Iris pigment epithelial cell (primary cell): ENCODE measurements around the gene GALNT5.
A peak's percentile ranks its signal among the peaks of the same experiment; 100 is the strongest.
"Not testable (repeated sequence)": the region's sequence is repeated elsewhere in the genome, so short reads cannot be mapped to it uniquely, and the experiment has no call there.

Source experiments
- DNase-seq: peaks from one replicate; pipeline ENCODE4 v3.0.0-alpha.2; 2011; ENCODE audit warnings: low read depth

Gene GALNT5

GRCh38 chr2:157327200-157327599, 69.7 kb downstream of the GALNT5 start:
- no peak for DNase-seq

GRCh38 chr2:157327621-157328500, 70.4 kb downstream of the GALNT5 start:
- DNase-seq, result peak; percentile 64

GRCh38 chr2:157329524-157329923, 72.0 kb downstream of the GALNT5 start:
- DNase-seq, result no peak

DNA sequence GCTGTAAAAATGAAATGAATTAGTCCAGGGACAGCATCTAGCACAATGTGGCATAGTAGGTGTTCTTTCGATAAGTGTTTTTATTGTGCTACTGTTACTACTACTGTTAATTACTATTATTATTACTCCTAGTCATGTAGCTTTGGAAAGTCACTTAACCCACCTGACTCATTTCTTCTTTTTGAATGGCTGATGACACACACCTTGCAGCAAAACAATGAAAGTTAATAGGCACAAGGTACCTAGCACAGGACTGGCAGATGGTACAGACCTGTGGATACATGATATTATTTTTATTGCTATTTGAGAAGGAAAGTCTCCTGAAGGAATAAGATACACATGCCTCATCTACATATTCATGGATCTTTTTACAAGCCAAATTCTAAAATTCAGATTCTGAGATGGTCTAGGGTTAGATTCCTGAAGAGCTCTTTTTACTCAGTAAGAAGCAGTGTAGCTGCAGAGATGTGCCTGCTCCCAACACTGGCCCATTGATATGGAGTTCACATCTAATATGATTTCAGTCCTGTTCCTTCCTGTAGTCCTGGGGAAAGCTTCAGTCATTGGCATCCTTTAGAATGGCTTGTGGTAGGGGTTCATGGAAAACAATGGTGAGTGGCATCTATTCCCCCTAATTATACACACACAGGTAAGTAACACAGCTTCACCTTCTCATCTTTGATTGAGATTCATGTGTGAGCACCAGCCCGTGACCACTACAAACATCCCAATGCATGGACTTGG, 76.0 kb downstream of the GALNT5 start:
- DNase-seq, result no peak

DNA sequence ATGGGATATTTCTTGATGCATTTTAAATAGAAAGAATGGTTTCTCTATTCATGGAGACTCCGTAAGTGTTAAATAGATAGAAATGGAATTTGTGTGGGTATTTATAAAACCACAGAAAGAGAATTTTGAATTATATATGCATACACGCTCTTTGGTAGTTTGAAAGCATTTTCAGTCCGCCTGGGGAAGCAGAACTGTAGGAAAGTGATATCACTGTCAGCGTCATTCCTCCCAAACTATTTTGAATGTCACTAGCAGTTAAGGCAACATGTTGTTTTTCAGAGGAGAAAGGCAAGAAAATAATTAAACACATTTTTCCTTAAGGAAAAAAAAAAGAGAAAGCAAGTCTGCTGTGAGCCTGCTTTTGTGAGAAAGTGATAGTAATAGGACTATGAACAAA, 76.8 kb downstream of the GALNT5 start:
- DNase-seq, result no peak

- DNase-seq, result no peak
Observed at GRCh38 chr2:157334797-157335196, 77.3 kb downstream of the GALNT5 start.

- peak; percentile 34 for DNase-seq
Observed at GRCh38 chr2:157336137-157337010, 78.9 kb downstream of the GALNT5 start.

DNA sequence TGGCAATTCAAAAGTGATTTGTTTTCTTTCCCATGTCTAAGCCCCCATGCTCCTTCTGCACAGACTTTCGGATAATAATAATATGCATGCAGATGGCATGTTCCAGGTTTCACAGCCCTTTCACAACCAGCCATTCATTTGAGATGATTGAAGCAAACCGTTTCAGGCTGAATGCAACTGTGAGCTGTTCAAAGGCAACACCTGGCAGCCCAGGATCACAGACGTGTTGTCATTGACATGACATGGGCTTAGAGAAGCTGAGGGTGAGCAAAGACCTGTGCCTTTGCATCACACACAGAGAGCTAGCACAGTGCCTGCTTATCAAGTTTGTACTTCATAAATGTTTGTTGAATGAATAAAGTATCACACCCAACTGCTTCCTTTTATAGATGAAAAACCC, 80.5 kb downstream of the GALNT5 start:
- DNase-seq, result no peak

DNA sequence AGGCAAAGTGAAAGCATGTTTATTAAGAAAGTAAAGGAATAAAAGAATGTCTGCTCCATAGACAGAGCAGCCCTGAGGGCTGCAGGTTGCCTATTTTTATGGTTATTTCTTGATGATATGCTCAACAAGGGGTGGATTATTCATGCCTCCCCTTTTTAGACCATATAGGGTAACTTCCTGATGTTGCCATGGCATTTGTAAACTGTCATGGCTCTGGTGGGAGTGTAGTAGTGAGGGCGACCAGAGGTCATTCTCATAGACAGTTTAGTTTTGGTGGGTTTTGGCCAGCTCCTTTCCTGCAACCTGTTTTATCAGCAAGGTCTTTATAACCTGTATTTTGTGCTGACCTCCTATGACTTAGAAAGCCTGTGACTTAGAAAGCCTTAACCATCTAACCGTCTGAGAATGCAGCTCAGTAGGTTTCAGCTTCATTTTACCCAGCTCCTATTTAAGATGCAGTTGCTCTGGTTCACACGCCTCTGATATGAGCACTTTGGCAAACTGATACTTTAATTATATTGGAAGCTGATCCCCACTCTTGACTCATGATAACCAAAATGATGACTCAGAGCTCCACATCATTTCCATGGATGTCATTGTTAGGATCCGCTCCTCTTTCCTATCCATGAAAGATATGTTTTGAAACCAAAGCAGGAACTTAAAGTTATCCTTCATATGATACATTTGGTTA, 82.6 kb downstream of the GALNT5 start:
- DNase-seq, result no peak

DNA sequence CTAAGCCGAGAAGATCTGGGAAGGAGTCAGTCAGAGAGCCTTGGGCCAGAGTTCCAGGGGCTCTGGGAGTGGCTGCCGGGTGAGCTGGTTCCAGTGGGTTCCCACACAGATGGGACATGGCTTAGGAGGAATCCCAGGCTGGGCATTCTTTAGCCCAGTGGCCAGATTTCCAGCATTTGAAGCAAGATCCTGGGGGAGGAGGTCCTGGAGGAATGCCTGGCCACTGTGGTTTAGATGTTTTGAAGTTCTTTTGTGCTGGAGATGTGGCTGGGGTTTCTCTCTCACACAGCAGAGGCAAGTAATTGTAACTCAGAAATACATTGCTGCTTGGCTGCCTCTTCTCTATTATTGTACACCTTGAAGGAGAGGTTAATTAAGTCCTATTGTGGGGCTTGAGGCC, 83.9 kb downstream of the GALNT5 start:
- DNase-seq, result not testable (repeated sequence)

GRCh38 chr2:157345647-157346389, 88.3 kb downstream of the GALNT5 start:
- DNase-seq, result no peak

GRCh38 chr2:157348291-157348921, 90.9 kb downstream of the GALNT5 start:
- no peak for DNase-seq

DNA sequence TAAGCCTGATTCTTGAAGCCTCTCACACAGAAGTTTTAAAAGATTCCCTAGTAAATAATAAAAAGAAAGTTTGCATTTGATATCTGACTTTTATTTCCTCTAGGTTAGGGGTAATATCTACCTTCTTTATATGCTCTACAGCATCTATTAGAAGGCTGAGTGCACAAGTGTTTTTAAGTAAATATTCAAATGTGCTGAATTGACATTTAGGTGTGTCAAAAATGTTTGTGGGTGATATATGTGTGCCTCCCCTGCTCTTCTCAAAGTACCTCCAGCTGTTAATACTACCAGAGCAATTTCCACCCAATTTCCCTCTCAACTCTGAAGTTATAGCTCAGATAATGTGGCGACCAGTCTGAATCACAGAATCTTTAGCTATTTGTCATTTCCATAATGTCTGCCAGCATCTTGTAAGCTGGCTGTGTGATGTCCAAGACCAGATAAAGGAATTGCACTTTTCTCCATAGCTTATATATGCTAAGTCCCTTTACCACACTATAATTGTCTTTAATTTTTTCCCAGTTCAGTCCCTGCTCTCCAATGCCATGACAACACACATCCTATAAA, 92.5 kb downstream of the GALNT5 start:
- no peak for DNase-seq

- DNase-seq, result peak; percentile 4
Observed at GRCh38 chr2:157355618-157356017, 98.1 kb downstream of the GALNT5 start.

DNA sequence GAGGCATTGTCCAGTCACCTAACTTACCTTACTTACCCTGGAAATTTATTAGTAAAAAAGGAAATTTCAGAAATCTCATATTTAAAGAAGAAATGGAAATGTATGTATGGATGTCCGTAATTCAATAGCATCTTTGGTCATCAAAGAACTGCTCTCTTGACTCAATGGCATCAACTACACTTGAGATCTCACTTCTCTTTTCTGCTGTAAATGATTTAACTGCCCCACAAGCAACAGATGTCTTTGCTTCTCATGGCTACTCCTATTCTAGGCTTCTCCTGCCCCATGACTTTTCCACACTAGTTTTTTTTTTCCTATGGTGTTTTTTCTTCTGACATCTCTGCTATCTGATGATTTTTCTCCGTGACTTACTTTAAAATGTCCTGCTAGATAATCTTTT, 102.1 kb downstream of the GALNT5 start:
- no peak for DNase-seq

DNA sequence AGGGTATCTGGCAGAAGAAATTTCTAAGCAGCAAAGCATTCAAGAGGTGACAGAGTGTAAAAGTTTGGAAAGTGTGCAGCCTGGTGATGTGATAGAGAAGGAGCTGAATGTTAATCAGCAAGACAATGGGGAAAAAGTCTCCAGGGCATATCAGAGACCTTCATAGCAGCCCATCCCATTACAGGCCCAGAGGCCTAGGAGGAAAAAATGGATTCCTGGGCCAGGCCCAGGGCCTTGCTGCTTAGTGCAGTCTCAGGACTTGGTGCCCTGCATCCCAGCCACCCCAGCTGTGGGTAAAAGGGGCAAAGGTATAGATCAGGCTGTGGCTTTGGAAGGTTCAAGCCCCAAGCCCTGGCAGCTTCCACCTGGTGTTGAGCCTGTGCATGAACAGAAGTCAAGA, 104.0 kb downstream of the GALNT5 start:
- no peak for DNase-seq

DNA sequence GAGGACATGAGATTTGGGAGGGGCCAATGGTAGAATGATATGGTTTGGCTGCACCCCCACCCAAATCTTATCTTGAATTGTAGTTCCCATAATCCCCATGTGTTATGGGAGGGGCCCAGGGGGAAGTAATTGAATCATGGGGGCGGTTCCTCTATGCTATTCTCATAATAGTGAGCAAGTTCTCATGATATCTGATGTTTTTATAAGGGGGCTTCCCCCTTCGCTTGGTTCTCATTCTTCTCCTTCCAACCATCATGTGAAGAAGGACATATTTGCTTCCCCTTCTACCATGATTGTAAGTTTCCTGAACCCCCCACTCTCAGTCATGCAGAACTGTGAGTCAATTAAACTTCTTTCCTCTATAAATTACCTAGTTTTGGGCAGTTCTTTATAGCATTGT, 105.1 kb downstream of the GALNT5 start:
- DNase-seq, result no peak

DNA sequence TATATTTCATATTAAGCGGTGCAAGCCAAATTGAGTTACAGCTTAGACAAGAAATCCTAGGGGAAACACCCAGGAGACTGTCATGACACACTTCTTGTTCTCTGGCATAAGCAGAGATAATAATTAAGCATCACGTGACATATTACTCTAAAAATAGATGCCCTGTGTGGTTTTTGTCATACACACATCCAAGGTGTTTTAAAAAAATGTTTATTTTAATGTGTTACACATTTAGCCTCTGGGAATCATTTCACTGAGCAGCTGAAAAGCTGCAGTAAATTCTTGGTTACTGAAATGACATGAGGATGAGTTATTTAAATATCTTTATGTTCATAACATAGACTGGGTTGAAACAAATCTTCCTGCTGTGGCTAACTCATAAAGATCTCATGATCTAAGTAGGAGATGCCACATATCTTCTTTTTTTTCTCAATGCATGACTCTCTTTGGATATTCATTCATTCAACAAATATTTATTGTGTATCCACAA, 106.2 kb downstream of the GALNT5 start:
- DNase-seq, result no peak
